NCI-H345 treated with DMSO at 0.1 percent for 48 hours (cell line): ENCODE measurements around the gene OCSTAMP.
A peak's percentile ranks its signal among the peaks of the same experiment; 100 is the strongest.

Experiments used
- DNase-seq: peaks from one replicate; lab custom pipeline; 2025; ENCODE audit not compliant: unreplicated experiment; lab: John Stamatoyannopoulos, UW

OCSTAMP gene

DNA sequence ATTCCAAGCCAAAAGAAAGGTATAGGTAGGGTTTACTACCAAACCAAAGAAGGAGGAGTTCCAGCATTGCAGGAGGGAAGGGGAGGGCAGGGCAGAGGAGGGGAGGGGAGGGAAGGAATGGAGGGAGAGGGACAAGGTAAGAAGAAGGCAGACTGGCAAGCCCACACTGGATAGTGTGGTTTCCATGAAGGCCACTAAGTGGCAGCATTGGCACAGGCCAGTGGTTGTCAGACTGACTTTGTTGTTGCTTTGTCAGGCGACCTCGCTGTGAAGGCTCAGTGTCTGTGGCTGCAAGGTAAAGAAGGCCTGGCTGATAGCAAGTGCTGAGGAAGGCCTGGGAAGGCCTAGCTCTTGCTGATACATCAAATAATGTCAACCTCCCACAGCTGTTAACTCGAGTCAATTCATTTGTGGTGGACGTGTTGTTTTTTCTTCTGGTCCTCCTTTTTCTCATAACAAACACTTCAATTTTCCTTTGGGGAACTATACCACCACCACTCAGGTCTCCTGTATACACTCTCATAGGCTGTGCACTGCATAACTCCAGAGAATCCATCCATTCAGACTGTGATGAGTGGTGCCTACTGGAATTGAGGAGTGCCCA lies 29.4 kb downstream of the OCSTAMP start:
- peak; percentile 50 for DNase-seq

GRCh38 chr20:46520540-46520939 lies 29.9 kb downstream of the OCSTAMP start:
- DNase-seq, result no peak

DNA sequence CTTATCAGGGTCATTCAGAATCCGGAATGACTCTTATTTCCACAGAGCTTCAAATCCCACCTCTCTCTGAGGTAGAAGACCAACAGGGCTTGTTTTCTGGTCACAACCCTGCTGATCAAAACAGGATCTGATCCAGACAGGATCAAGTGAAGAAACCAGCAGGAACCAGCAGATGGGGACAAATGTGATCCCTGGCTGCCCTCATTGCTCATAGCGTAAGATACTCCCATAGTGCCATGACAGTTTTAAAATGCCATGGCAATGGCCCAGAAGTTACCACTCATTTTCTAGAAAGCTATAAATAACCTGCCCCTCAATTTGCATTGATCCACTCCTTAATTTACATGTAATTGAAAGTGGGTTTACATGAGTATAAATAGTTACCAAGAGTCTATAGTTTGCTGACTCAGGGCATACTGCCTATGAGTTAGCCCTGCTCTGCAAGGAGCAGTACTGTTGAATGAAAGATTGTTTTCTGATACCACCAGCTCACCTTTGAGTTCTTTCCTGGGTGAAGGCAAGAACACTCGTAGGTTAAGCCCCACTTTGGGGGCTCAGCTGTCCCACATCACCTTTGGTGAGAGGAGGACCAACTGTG lies 30.9 kb downstream of the OCSTAMP start:
- DNase-seq, result no peak

DNA sequence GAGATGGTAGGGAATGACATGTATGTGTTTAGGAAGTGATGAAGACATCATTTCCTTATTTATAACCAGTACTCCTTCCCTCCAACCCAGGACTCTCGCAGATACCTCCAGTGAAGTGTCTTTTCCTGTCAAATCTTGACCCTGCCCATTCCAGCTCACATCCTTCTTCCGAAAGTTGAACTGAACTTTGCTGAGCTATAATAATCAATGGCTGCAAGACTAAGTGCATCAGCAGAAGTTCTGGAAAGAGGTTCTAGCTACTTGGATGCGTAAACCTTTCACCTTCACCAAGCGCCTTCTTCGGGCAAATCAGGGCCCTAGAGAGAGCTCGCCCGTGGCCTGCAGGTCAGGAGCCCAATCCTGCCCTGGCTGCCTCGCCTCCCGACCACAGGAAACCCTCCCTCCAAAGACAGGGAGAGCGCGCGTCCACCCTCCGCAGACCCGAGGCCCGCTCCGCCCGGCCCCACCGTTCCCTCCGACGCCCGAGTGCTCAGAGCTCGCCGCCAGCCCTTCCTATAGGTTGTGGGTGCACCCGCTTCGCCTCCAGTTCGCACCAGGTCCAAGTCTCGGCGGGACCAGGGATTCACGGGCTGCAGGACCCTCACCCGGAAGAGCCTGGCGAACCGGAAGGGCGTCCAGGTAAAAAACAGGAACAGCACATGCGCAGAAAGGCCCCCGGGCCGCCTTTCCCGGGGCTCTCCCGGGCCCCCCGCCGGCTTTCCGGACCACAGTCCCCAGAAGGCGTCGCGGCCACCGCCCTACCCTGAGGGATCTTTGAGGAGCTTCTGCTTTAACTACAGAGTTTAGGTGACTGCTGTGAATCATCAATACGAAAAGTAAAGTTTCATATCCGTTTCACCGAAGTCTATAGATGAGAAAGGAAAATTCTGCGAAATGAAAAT lies 37.3 kb downstream of the OCSTAMP start, which contains the start of gene ZNF334:
ZNF334 (minus strand) TSS at position 617 of the 902 bp plus-strand sequence. CDS start 1,457 bp downstream, outside the sequence.
- DNase-seq, result peak; percentile 91

GRCh38 chr20:46509523-46509922 lies 40.9 kb downstream of the OCSTAMP start:
- no peak for DNase-seq

GRCh38 chr20:46507760-46508407 lies 42.6 kb downstream of the OCSTAMP start:
- DNase-seq, result no peak

GRCh38 chr20:46505506-46505905 lies 44.9 kb downstream of the OCSTAMP start:
- DNase-seq, result no peak

- DNase-seq, result no peak
These were observed 48.5 kb downstream of the OCSTAMP start for GRCh38 chr20:46501961-46502360.

DNA sequence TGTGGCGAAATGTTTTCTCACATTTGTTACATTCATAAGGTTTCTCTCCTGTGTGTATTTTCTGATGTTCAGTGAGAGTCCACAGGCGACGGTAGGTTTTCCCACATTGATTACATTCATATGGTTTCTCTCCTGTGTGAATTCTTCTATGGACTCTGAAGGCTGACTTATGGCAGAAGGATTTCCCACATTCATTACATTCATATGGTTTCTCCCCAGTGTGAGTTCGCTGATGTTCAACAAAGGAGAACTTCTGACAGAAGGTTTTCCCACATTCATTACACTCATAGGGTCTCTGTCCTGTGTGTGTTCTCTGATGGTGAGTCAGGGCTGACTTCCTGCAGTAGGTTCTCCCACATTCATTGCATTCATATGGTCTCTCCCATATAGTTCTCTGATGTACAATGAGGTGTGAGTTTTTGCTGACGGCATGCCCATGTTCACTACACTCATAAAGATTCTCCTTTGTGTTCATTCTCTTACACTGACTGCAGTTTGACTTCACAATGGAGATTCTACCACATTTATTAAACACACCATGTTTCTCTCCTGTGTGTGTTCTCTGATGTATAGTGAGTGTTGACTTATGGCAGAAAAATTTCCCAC lies 49.0 kb downstream of the OCSTAMP start:
- DNase-seq, result no peak

DNA sequence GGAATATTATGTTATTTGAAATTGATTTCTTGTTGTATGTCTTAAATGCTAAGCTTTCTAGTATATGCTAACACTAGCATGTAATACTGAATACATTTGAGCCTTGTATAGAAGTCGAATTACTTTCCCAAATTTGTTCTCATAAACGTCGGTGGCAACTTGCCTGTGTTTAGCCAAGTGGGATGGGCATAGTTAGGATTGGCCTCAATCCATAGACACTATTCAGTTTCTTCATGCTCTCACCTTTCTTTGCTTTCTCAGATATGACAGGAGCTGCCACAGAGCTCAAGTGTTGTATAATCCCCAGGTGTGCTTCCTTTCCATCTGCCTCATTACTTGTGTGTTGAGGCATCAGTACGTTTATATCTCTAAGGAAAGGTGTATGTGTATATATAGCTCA lies 56.4 kb downstream of the OCSTAMP start:
- DNase-seq, result no peak

DNA sequence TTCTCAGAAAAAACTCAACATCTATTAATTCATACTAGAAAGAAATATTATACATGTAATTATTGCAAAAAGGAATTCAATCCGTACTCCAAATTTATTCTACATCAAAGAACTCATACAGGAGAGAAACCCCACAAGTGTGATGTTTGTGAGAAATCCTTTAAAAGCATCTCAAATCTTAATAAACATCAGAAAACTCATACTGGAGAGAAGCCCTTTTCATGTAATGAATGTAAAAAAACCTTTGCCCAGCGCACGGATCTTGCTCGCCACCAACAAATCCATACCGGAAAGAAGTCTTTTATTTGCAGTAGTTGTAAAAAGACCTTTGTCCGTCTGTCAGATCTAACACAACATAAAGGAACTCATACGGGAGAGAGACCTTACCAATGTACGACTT lies 59.1 kb downstream of the OCSTAMP start:
- no peak for DNase-seq
